Mucosa of descending colon (tissue), 3 donors: Measurements from ENCODE around the gene ZSWIM2. TPM values are rescaled to one million over a fixed set of nuclear protein-coding genes. Genes with fewer than 3 reads are reported as not detected.

Experiments
- ATAC-seq: fragments of 200-7000 bp; cut with Tn5 transposase; one replicate; pipeline ENCODE4 v1.9.1; 2020; ENCODE audit warnings: mild to moderate bottlenecking, moderate library complexity
- DNase-seq, 3 donors: peaks; one replicate each; pipeline ENCODE4 v3.0.0-alpha.2; 2020
- H3K36me3 ChIP-seq: fragments of 200-600 bp; one replicate; pipeline ENCODE4 v1.8.0; 2021; ENCODE audit warnings: low read depth, mild to moderate bottlenecking
- H3K4me1 ChIP-seq: fragments of 200-600 bp; one replicate; pipeline ENCODE4 v1.8.0; 2021; ENCODE audit warnings: low read depth, mild to moderate bottlenecking
- H3K4me3 ChIP-seq: fragments of 200-600 bp; one replicate; pipeline ENCODE4 v1.8.0; 2021; ENCODE audit warnings: mild to moderate bottlenecking
- H3K9me3 ChIP-seq: fragments of 200-600 bp; one replicate; pipeline ENCODE4 v1.8.0; 2021; ENCODE audit warnings: mild to moderate bottlenecking
- CTCF ChIP-seq: fragments of 200-600 bp; IDR thresholded peaks from one replicate; pipeline ENCODE4 v1.8.0; 2022; ENCODE audit warnings: antibody characterized with exemption, mild to moderate bottlenecking
- intact Hi-C, 2 donors: fragments of 100-400 bp; cut with DNase I in 1 of 2; cut with micrococcal nuclease in 1 of 2; formaldehyde crosslinking; loops; one replicate each; pipeline versions ENCODE4 v1.11.0 to v1.11.1; 2022; cut with DNase I, micrococcal nuclease
- total RNA-seq, 3 donors: library from RNA; stranded (reverse); fragmentation: NEBNext Ultra II Directional in 2 of 3; extraction: Animal tissue kit (Norgen Biotek cat#: 25700) in 2 of 3; gene quantifications; one replicate each; pipeline versions ENCODE4 v1.2.1 to v1.2.4, GENCODE V29; 2021 to 2023
- donor health status: DM: no; HTN: no; CAD: no; lungs with moderate emphysema.
- donor health status: DM: no; HTN: no; CAD: no.
- donor health status: DM: no; HTN: yes; CAD: no.

ZSWIM2 gene
- total RNA-seq, 3 donors from 2014 or later = not detected

GRCh38 chr2:186780701-186781316, 68.2 kb downstream of the ZSWIM2 start:
- intact Hi-C loops = no loop called here
- H3K4me1 ChIP-seq = no peaks in the 10 kb centered on the region
- DNase-seq (no peak), ATAC-seq (no peak)
- H3K4me3 ChIP-seq = no peak overlapping the region
- H3K9me3 ChIP-seq = peaks cover 11% of the 10 kb centered on the region
- H3K36me3 ChIP-seq = no peaks in the 10 kb centered on the region
- no peak for TF ChIP-seq CTCF

Other genes with a start within 250 kb of the ZSWIM2 start
- gene FAM171B, start 155.1 kb downstream of the ZSWIM2 start, total RNA-seq = 10 to 100 TPM in 1 of 3 donors, 1 to 10 TPM in 2; 1.3 to 11.7 (median 1.4) TPM